Measurements from ENCODE around the gene PLCB1. TPM values are rescaled to one million over a fixed set of nuclear protein-coding genes. Genes with fewer than 3 reads are reported as not detected.

Gene PLCB1
- total and polyA plus RNA-seq, 7 donors = 1.5 to 10.7 (median 4.2) TPM

- H3K27me3 ChIP-seq (ENCODE audit: insufficient read depth in 3 of 3, low read length in 2 of 3) = no peaks in the 10 kb centered on the region
- intact Hi-C loops (cut with DNase I) = no loop called here
- no peak for ATAC-seq
- H3K4me1 ChIP-seq = no peaks in the 10 kb centered on the region
- no peak overlapping the region for H3K4me3 ChIP-seq
- H3K36me3 ChIP-seq (ENCODE audit: insufficient read depth in 1 of 2, low read depth in 1 of 2) = peaks cover 0 to 4% of the 10 kb centered on the region in 2 donors
- 78 to 85% (median 80%) methylated on average over 3 of the region's 3 CpGs for WGBS, 3 donors
- no peak for DNase-seq
- no peak overlapping the region for H3K27ac ChIP-seq
- no peak for TF ChIP-seq CTCF (IDR thresholded peaks at IDR 0.05)
- no peaks in the 10 kb centered on the region for H3K9me3 ChIP-seq
These were observed 602.9 kb downstream of the PLCB1 start for GRCh38 chr20:8735014-8735413.

- ATAC-seq (no peak), DNase-seq (no peak)
- Histone ChIP-seq H3K36me3 (ENCODE audit: insufficient read depth in 1 of 2, low read depth in 1 of 2) (peaks cover 0 to 11% of the 10 kb centered on the region in 2 donors), H3K27ac (no peak overlapping the region), H3K4me1 (no peaks in the 10 kb centered on the region), H3K27me3 (ENCODE audit: insufficient read depth in 3 of 3, low read length in 2 of 3) (no peaks in the 10 kb centered on the region), H3K9me3 (no peaks in the 10 kb centered on the region), H3K4me3 (no peak overlapping the region)
- intact Hi-C loops (cut with DNase I) = no loop called here
- TF ChIP-seq CTCF (IDR thresholded peaks at IDR 0.05) = no peak
These were observed 603.6 kb downstream of the PLCB1 start for GRCh38 chr20:8735674-8736073.

- H3K9me3 ChIP-seq = no peaks in the 10 kb centered on the region
- peaks cover 0 to 24% of the 10 kb centered on the region in 2 donors for H3K36me3 ChIP-seq (ENCODE audit: insufficient read depth in 1 of 2, low read depth in 1 of 2)
- no peaks in the 10 kb centered on the region for H3K27me3 ChIP-seq (ENCODE audit: insufficient read depth in 3 of 3, low read length in 2 of 3)
- H3K27ac ChIP-seq = no peak overlapping the region
- no peak overlapping the region for H3K4me3 ChIP-seq
- ATAC-seq = no peak
- no peaks in the 10 kb centered on the region for H3K4me1 ChIP-seq
- 94 to 95% (median 95%) methylated on average over 4 of the region's 4 CpGs for WGBS, 3 donors
- TF ChIP-seq CTCF (IDR thresholded peaks at IDR 0.05) = no peak
- DNase-seq = no peak
- intact Hi-C loops (cut with DNase I) = loop anchor here in 1 of 2 donors (10.0 kb wide), 1 partner anchor 65 kb away; no protein-coding TSS in a partner anchor
These were observed 608.2 kb downstream of the PLCB1 start for GRCh38 chr20:8740265-8740664.

- Histone ChIP-seq H3K27ac (no peak overlapping the region), H3K4me1 (no peaks in the 10 kb centered on the region), H3K27me3 (ENCODE audit: insufficient read depth in 3 of 3, low read length in 2 of 3) (no peaks in the 10 kb centered on the region), H3K36me3 (ENCODE audit: insufficient read depth in 1 of 2, low read depth in 1 of 2) (peaks cover 0 to 21% of the 10 kb centered on the region in 2 donors), H3K4me3 (no peak overlapping the region), H3K9me3 (no peaks in the 10 kb centered on the region)
- DNase-seq = no peak
- intact Hi-C loops (cut with DNase I) = loop anchor here in 1 of 2 donors (10.0 kb wide), 1 partner anchor 60 kb away; no protein-coding TSS in a partner anchor
- TF ChIP-seq CTCF (IDR thresholded peaks at IDR 0.05) = no peak
- ATAC-seq = no peak
- WGBS, 3 donors = 84 to 86% (median 84%) methylated on average over 3 of the region's 3 CpGs
These were observed 612.3 kb downstream of the PLCB1 start for GRCh38 chr20:8744228-8744844.

- DNase-seq = no peak
- H3K4me1 ChIP-seq = no peaks in the 10 kb centered on the region
- H3K27ac ChIP-seq = no peak overlapping the region
- H3K36me3 ChIP-seq (ENCODE audit: insufficient read depth in 1 of 2, low read depth in 1 of 2) = no peaks in the 10 kb centered on the region
- 66 to 84% (median 81%) methylated on average over 8 of the region's 8 CpGs for WGBS, 3 donors
- intact Hi-C loops (cut with DNase I) = loop anchor here in 1 of 2 donors (10.0 kb wide), 1 partner anchor 56 kb away; no protein-coding TSS in a partner anchor
- H3K4me3 ChIP-seq = no peak overlapping the region
- H3K9me3 ChIP-seq = no peaks in the 10 kb centered on the region
- no peak for TF ChIP-seq CTCF (IDR thresholded peaks at IDR 0.05)
- H3K27me3 ChIP-seq (ENCODE audit: insufficient read depth in 3 of 3, low read length in 2 of 3) = no peaks in the 10 kb centered on the region
- no peak for ATAC-seq
These were observed 617.0 kb downstream of the PLCB1 start for GRCh38 chr20:8749101-8749500.
